Natural killer cell (primary cell): Measurements from ENCODE around the gene ATP6V0E1. TPM values are rescaled to one million over a fixed set of nuclear protein-coding genes. Genes with fewer than 3 reads are reported as not detected.
"Not testable (repeated sequence)": the region's sequence is repeated elsewhere in the genome, so short reads cannot be mapped to it uniquely, and the experiment has no call there.

Source experiments
- ATAC-seq, 3 donors: fragments of 150-1000 bp in 2 of 3; fragments of 200-7000 bp in 1 of 3; cut with Tn5 transposase; 1 replicate in 1 of 3; 2 replicates in 2 of 3; pipeline ENCODE4 v1.10.0; 2021; ENCODE audit warnings: mild to moderate bottlenecking in 2 of 3, moderate library complexity in 2 of 3
- DNase-seq, 2 donors: peaks; one replicate each; pipeline versions ENCODE4 v3.0.0 to v3.0.0-alpha.2; 2013 to 2021; ENCODE audit warnings: mixed read lengths in 1 of 2
- H3K27ac ChIP-seq: one replicate; pipeline ENCODE4 v1.5.1; 2013; ENCODE audit warnings: mild to moderate bottlenecking, low read length
- H3K27me3 ChIP-seq: one replicate; pipeline ENCODE4 v1.6.1; 2013; ENCODE audit warnings: low read length; ENCODE audit not compliant: control insufficient read depth, insufficient read depth
- H3K36me3 ChIP-seq: one replicate; pipeline ENCODE4 v1.6.1; 2013; ENCODE audit warnings: low read length; ENCODE audit not compliant: control insufficient read depth, insufficient read depth
- H3K4me1 ChIP-seq: one replicate; pipeline ENCODE4 v1.6.1; 2013; ENCODE audit warnings: low read length; ENCODE audit not compliant: control insufficient read depth, insufficient read depth
- H3K4me3 ChIP-seq: one replicate; pipeline ENCODE4 v1.5.1; 2013; ENCODE audit warnings: low read length
- H3K9me3 ChIP-seq: one replicate; pipeline ENCODE4 v1.6.1; 2013; ENCODE audit warnings: low read length; ENCODE audit not compliant: control insufficient read depth, insufficient read depth
- H3K27ac Mint-ChIP-seq, 2 donors: one replicate each; pipeline ENCODE4 v1.8.0; 2022; ENCODE audit warnings: mild to moderate bottlenecking in 2 of 2, mixed read lengths in 2 of 2, moderate library complexity in 1 of 2
- H3K27me3 Mint-ChIP-seq, 2 donors: one replicate each; pipeline ENCODE4 v1.8.0; 2022; ENCODE audit warnings: low read depth in 2 of 2, mixed read lengths in 2 of 2
- H3K36me3 Mint-ChIP-seq: one replicate; pipeline ENCODE4 v1.8.0; 2022; ENCODE audit warnings: mixed read lengths
- H3K4me1 Mint-ChIP-seq, 2 donors: one replicate each; pipeline ENCODE4 v1.8.0; 2022; ENCODE audit warnings: mixed read lengths in 2 of 2
- H3K4me3 Mint-ChIP-seq: one replicate; pipeline ENCODE4 v1.8.0; 2022; ENCODE audit warnings: mild to moderate bottlenecking, moderate library complexity, mixed read lengths
- H3K9me3 Mint-ChIP-seq, 2 donors: one replicate each; pipeline ENCODE4 v1.8.0; 2022; ENCODE audit warnings: mixed read lengths in 2 of 2
- WGBS: methylation state at CpG from one replicate; pipeline ENCODE4 v1.1.7; 2013; ENCODE audit warnings: missing lambda C conversion rate; ENCODE audit not compliant: insufficient coverage; 5-methylcytosine and 5-hydroxymethylcytosine counted together
- intact Hi-C: fragments of 100-400 bp; cut with micrococcal nuclease; formaldehyde crosslinking; loops from one replicate; pipeline ENCODE4 v1.14.2; 2022
- total RNA-seq, 4 donors: library from RNA; stranded (reverse); fragments of 120-200 nt in 1 of 4; gene quantifications; one replicate each; pipeline versions ENCODE4 v1.2.3 to v1.2.4, GENCODE V29; 2013 to 2022
- TF ChIP-seq, protein P1 (sequence below): fragments of 200-600 bp; IDR thresholded peaks from one replicate; pipeline ENCODE4 v1.8.0; 2022; ENCODE audit warnings: antibody characterized with exemption

The ATP6V0E1 gene
- total RNA-seq, 3 donors from 2014 or later (not counting 1 experiment from before 2014, with no cell fraction given): 101 to 141 (median 103) TPM

- Histone ChIP-seq H3K4me1 (no peaks in the 10 kb centered on the region), H3K4me3 (no peak overlapping the region), H3K27me3 (no peaks in the 10 kb centered on the region), H3K36me3 (no peaks in the 10 kb centered on the region), H3K27ac (no peak overlapping the region), H3K9me3 (no peaks in the 10 kb centered on the region)
- TF ChIP-seq, protein P1, sequence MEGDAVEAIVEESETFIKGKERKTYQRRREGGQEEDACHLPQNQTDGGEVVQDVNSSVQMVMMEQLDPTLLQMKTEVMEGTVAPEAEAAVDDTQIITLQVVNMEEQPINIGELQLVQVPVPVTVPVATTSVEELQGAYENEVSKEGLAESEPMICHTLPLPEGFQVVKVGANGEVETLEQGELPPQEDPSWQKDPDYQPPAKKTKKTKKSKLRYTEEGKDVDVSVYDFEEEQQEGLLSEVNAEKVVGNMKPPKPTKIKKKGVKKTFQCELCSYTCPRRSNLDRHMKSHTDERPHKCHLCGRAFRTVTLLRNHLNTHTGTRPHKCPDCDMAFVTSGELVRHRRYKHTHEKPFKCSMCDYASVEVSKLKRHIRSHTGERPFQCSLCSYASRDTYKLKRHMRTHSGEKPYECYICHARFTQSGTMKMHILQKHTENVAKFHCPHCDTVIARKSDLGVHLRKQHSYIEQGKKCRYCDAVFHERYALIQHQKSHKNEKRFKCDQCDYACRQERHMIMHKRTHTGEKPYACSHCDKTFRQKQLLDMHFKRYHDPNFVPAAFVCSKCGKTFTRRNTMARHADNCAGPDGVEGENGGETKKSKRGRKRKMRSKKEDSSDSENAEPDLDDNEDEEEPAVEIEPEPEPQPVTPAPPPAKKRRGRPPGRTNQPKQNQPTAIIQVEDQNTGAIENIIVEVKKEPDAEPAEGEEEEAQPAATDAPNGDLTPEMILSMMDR: no peak
- 96% methylated on average over 6 of the region's 7 CpGs for WGBS
- peaks cover 0 to 10% of the 10 kb centered on the region in 2 donors for H3K4me1 Mint-ChIP-seq
- intact Hi-C loops: no loop called here
- DNase-seq (no peak), ATAC-seq (no peak)
- H3K9me3 Mint-ChIP-seq: no peaks in the 10 kb centered on the region
- no peaks in the 10 kb centered on the region for H3K36me3 Mint-ChIP-seq
- no peaks in the 10 kb centered on the region for H3K27me3 Mint-ChIP-seq
- H3K4me3 Mint-ChIP-seq: no peak overlapping the region
- H3K27ac Mint-ChIP-seq: no peak overlapping the region
Observed at GRCh38 chr5:173041881-173042762, 58.6 kb downstream of the ATP6V0E1 start.

DNA sequence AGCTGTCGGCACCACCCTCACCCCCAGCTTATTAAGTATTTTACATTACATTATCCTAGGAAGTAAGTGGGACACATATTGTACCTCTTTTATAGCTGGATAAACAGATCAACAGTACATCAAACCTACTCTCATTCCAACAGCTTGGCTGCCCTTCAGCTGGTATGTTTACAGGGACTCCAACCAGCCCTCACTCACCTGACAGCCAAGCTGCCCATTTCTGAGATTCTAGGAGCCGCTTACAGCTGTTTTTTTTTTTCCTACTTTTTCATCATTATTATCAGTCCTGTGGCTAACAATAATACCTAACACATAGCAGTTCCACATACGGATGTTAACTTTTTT, 59.2 kb downstream of the ATP6V0E1 start:
- ATAC-seq (no peak), DNase-seq (no peak)
- Mint-ChIP-seq H3K36me3 (no peaks in the 10 kb centered on the region), H3K4me1 (peaks cover 0 to 10% of the 10 kb centered on the region in 2 donors), H3K9me3 (no peaks in the 10 kb centered on the region), H3K27ac (no peak overlapping the region), H3K27me3 (no peaks in the 10 kb centered on the region), H3K4me3 (no peak overlapping the region)
- TF ChIP-seq, protein P1: no peak
- Histone ChIP-seq H3K27ac (no peak overlapping the region), H3K9me3 (no peaks in the 10 kb centered on the region), H3K36me3 (no peaks in the 10 kb centered on the region), H3K4me1 (no peaks in the 10 kb centered on the region), H3K4me3 (no peak overlapping the region), H3K27me3 (no peaks in the 10 kb centered on the region)
- WGBS: 92% methylated on average over 2 of the region's 3 CpGs
- intact Hi-C loops: no loop called here

- Mint-ChIP-seq H3K4me1 (peaks cover 0 to 3% of the 10 kb centered on the region in 2 donors), H3K36me3 (no peaks in the 10 kb centered on the region)
Observed at GRCh38 chr5:173045474-173045873, 61.9 kb downstream of the ATP6V0E1 start.

GRCh38 chr5:173047096-173047837, 63.7 kb downstream of the ATP6V0E1 start:
- H3K4me3 ChIP-seq, DNase-seq, H3K36me3 Mint-ChIP-seq, H3K27me3 Mint-ChIP-seq, H3K27ac Mint-ChIP-seq, H3K4me3 Mint-ChIP-seq, H3K36me3 ChIP-seq, H3K27ac ChIP-seq, H3K27me3 ChIP-seq, H3K4me1 ChIP-seq, intact Hi-C loops, H3K9me3 Mint-ChIP-seq, H3K9me3 ChIP-seq, ATAC-seq, H3K4me1 Mint-ChIP-seq: not testable (repeated sequence)
- 83% methylated on average over 12 of the region's 12 CpGs for WGBS

More at GRCh38 chr5:173045474-173045873, 61.9 kb downstream of the ATP6V0E1 start:
- H3K4me3 Mint-ChIP-seq: no peak overlapping the region
- ATAC-seq (no peak), DNase-seq (no peak)
- H3K27ac Mint-ChIP-seq: no peak overlapping the region
- no peaks in the 10 kb centered on the region for H3K9me3 ChIP-seq
- H3K9me3 Mint-ChIP-seq: no peaks in the 10 kb centered on the region
- intact Hi-C loops: no loop called here
- TF ChIP-seq, protein P1: no peak
- 92% methylated on average over 8 of the region's 8 CpGs for WGBS
- H3K27me3 ChIP-seq: no peaks in the 10 kb centered on the region
- H3K4me3 ChIP-seq: no peak overlapping the region
- no peaks in the 10 kb centered on the region for H3K4me1 ChIP-seq
- H3K36me3 ChIP-seq: no peaks in the 10 kb centered on the region
- peaks cover 0 to 2% of the 10 kb centered on the region in 2 donors for H3K27me3 Mint-ChIP-seq
- H3K27ac ChIP-seq: no peak overlapping the region
